Measurements from ENCODE around the gene KLF13.
A peak's percentile ranks its signal among the peaks of the same experiment; 100 is the strongest.
"Not testable (repeated sequence)": the region's sequence is repeated elsewhere in the genome, so short reads cannot be mapped to it uniquely, and the experiment has no call there.

The KLF13 gene

GRCh38 chr15:31347981-31348803 lies 21.6 kb downstream of the KLF13 start:
- DNase-seq = no peak

GRCh38 chr15:31349233-31350141 lies 22.9 kb downstream of the KLF13 start:
- DNase-seq = no peak

- DNase-seq = no peak
These were observed 24.1 kb downstream of the KLF13 start for GRCh38 chr15:31350771-31351170.

GRCh38 chr15:31352339-31352751 lies 25.7 kb downstream of the KLF13 start:
- no peak for DNase-seq

- DNase-seq = no peak
These were observed 26.5 kb downstream of the KLF13 start for GRCh38 chr15:31352911-31353811.

GRCh38 chr15:31353931-31354330 lies 27.3 kb downstream of the KLF13 start:
- DNase-seq = no peak

GRCh38 chr15:31356097-31356496 lies 29.5 kb downstream of the KLF13 start:
- not testable (repeated sequence) for DNase-seq

- DNase-seq = no peak
These were observed 30.5 kb downstream of the KLF13 start for GRCh38 chr15:31357148-31357547.

GRCh38 chr15:31358163-31358562 lies 31.5 kb downstream of the KLF13 start:
- no peak for DNase-seq

GRCh38 chr15:31358957-31359701 lies 32.5 kb downstream of the KLF13 start:
- DNase-seq = no peak

GRCh38 chr15:31359702-31360111 lies 33.1 kb downstream of the KLF13 start:
- DNase-seq = no peak

- no peak for DNase-seq
These were observed 33.5 kb downstream of the KLF13 start for GRCh38 chr15:31360158-31360561.

- DNase-seq = peak; percentile 35
These were observed 34.5 kb downstream of the KLF13 start for GRCh38 chr15:31360843-31361763.

- no peak for DNase-seq
These were observed 35.3 kb downstream of the KLF13 start for GRCh38 chr15:31361764-31362515.

- no peak for DNase-seq
These were observed 36.3 kb downstream of the KLF13 start for GRCh38 chr15:31362886-31363285.

- no peak for DNase-seq
These were observed 37.8 kb downstream of the KLF13 start for GRCh38 chr15:31364301-31365031.

- no peak for DNase-seq
These were observed 38.5 kb downstream of the KLF13 start for GRCh38 chr15:31365032-31365654.

GRCh38 chr15:31365655-31366127 lies 39.1 kb downstream of the KLF13 start:
- DNase-seq = no peak
